K562 (cell line): ENCODE results near the gene POLR1A. TPM values are rescaled to one million over a fixed set of nuclear protein-coding genes. Genes with fewer than 3 reads are reported as not detected.

Source experiments
- AFF1 ChIP-seq, 2 experiments: fragments of 450-650 bp; IDR thresholded peaks; 2 replicates each; pipeline ENCODE4 v1.6.1; 2018; ENCODE audit warnings: mild to moderate bottlenecking in 2 of 2, low read depth in 1 of 2; ENCODE audit not compliant: partially characterized antibody in 2 of 2
- BRD9 ChIP-seq: fragments of 450-650 bp; IDR thresholded peaks from 2 replicates; pipeline ENCODE4 v1.6.1; 2018; ENCODE audit warnings: low read depth; ENCODE audit not compliant: partially characterized antibody
- DPF2 ChIP-seq: fragments of 450-650 bp; IDR thresholded peaks from 2 replicates; pipeline ENCODE4 v1.6.1; 2016
- MEF2D ChIP-seq: conservative IDR thresholded peaks from 2 replicates; pipeline ENCODE4 v1.6.1; 2016; ENCODE audit warnings: low read depth, missing genetic modification characterization, missing compliant biosample characterization
- MGA ChIP-seq: fragments of 450-650 bp; IDR thresholded peaks from 2 replicates; pipeline ENCODE4 v1.6.1; 2016; ENCODE audit warnings: mild to moderate bottlenecking, moderate library complexity
- MXD1 ChIP-seq: fragments of 250-450 bp; sonication (Bioruptor Pico); IDR thresholded peaks from 2 replicates; pipeline ENCODE4 v1.8.0; 2021; ENCODE audit warnings: borderline replicate concordance, mild to moderate bottlenecking, moderate library complexity; ENCODE audit not compliant: poor library complexity, severe bottlenecking
- NFATC3 ChIP-seq: fragments of 450-650 bp; IDR thresholded peaks from 2 replicates; pipeline ENCODE4 v1.6.1; 2017; ENCODE audit warnings: mild to moderate bottlenecking
- PTBP1 ChIP-seq: fragments of 200-400 bp; formaldehyde crosslinking; IDR thresholded peaks from 2 replicates; pipeline ENCODE4 v1.6.1; 2017; ENCODE audit warnings: low read depth, low read length
- TCF3 ChIP-seq: sonication (generic); formaldehyde crosslinking; IDR thresholded peaks from 2 replicates; pipeline ENCODE4 v1.4.0; 2020; ENCODE audit warnings: mild to moderate bottlenecking, missing genetic modification reagents
- YBX1 ChIP-seq: fragments of 450-650 bp; IDR thresholded peaks from 2 replicates; pipeline ENCODE4 v1.7.1; 2016; ENCODE audit warnings: mild to moderate bottlenecking
- ZFP1 ChIP-seq: fragments of 450-650 bp; formaldehyde crosslinking; IDR thresholded peaks from 2 replicates; pipeline ENCODE4 v1.4.0; 2020; ENCODE audit warnings: mild to moderate bottlenecking, mixed read lengths
- polyA plus RNA-seq, 8 experiments: library from polyadenylated mRNA; depleted of rRNA in 4 of 8; stranded (reverse) in 5 of 8; unstranded in 3 of 8; fragments of >200 nt; fragmentation: Nextera tagmentation in 2 of 8; fragmentation: Illumina TruSeq in 1 of 8; extraction: Ambion mirVana in 2 of 8; extraction: Trizol in 1 of 8; gene quantifications; 2 replicates each; pipeline versions ENCODE4 v1.2.1 to v1.2.3, GENCODE V29; 2011 to 2014; ENCODE audit warnings: inconsistent platforms in 1 of 8, missing spikeins in 1 of 8
- total RNA-seq, 7 experiments: library from RNA; depleted of rRNA in 6 of 7; stranded (reverse); fragments of >200 nt in 6 of 7; fragmentation: Illumina TruSeq in 2 of 7; extraction: Trizol in 2 of 7; gene quantifications; 2 replicates each; pipeline versions ENCODE4 v1.2.1 to v1.2.3, GENCODE V29; 2011 to 2021; ENCODE audit warnings: low replicate concordance in 1 of 7

Gene POLR1A
- total and polyA plus RNA-seq, 9 of the 15 experiments (the other 6 are each of a cell fraction or from before 2014, with no cell fraction given), result 3.0 to 72.1 (median 21.8) TPM

- TF ChIP-seq MGA (peak; percentile 62; the same call in 1 of the 2 replicates), ZFP1 (no peak), TCF3 (CRISPR knock-in tag) (peak; percentile 47; the same call in 1 of the 2 replicates), NFATC3 (no peak), MXD1 (CRISPR knock-in tag) (no peak), YBX1 (no peak), MEF2D (no peak), PTBP1 (no peak), DPF2 (peak; percentile 36; the same call in 1 of the 2 replicates), BRD9 (no peak), AFF1 (IDR thresholded peaks at IDR 0.05; ENCODE audit: low read depth in 1 of 2, partially characterized antibody in 2 of 2) (no peak)
Observed at GRCh38 chr2:85988175-85988913, 117.3 kb downstream of the POLR1A start (continued).
